Measurements from ENCODE around the gene CD83.

CD83 gene

GRCh38 chr6:14074476-14075094, 43.0 kb upstream of the CD83 start:
- no peaks in the 10 kb centered on the region for H3K9me3 Mint-ChIP-seq

DNA sequence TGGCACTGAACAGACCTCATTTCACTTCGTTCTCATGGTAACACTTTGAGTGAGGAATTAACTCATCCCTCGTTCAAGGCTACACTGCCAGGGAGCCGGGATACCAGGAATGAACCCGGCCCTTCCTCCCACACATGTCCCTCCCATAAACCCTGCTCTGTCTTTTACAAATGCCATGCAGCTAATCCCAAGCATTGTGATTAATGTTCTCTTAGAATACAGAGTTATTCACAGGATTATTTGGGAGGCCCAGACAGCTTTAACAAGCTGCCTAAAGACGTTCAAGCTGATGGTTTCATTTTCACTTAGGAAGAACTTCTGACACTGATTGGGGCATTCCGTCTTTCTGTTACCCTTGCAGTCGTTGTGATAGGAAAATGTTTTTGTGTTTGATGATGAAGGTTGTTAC, 42.5 kb upstream of the CD83 start:
- Mint-ChIP-seq H3K4me3 (peak overlapping the region; percentile 5 to 45 (median 9)), H3K9me3 (no peaks in the 10 kb centered on the region), H3K27ac (peak overlapping the region; percentile 21 to 81 (median 41)), H3K4me1 (peaks cover 12% of the 10 kb centered on the region), H3K27me3 (ENCODE audit: low read depth) (peaks cover 6% of the 10 kb centered on the region), H3K36me3 (ENCODE audit: low read depth) (no peaks in the 10 kb centered on the region)
- TF ChIP-seq CTCF (IDR thresholded peaks at IDR 0.05; ENCODE audit: unreplicated experiment in 3 of 3), result no peak

More at GRCh38 chr6:14074476-14075094, 43.0 kb upstream of the CD83 start:
- TF ChIP-seq CTCF (IDR thresholded peaks at IDR 0.05; ENCODE audit: unreplicated experiment in 3 of 3), result no peak
- Mint-ChIP-seq H3K36me3 (ENCODE audit: low read depth) (no peaks in the 10 kb centered on the region), H3K4me1 (peaks cover 11% of the 10 kb centered on the region), H3K27me3 (ENCODE audit: low read depth) (peaks cover 2% of the 10 kb centered on the region), H3K4me3 (no peak overlapping the region), H3K27ac (peak overlapping the region in 2 of 3 experiments; percentile 21 to 81)

DNA sequence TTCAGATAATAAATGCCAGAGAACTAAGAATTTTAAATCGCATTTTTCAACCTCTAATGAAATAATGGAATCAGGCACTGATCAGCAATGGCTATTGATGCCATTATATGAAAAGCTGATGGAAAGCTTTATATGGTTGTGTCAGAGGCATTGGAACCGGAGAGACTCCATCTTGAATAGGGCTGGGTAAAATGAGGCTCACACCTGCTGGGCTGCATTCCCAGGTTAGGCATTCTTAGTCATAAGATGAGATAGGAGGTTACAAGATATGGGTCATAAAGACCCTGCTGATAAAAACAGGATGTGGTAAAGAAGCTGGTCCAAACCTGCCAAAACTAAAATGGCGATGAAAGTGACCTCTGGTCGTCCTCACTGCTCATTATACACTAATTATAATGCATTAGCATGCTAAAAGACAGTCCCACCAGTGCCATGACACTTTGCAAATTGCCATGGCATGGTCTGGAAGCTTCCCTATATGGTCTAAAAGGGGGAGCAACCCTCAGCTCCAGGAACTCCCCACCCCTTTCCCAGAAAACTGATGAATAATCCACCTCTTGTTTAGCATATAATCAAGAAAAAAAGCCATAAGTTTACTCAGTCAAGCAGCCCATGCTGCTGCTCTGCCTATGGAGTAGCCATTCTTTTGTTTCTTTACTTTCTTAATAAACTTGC, 40.2 kb upstream of the CD83 start:
- peaks cover 6% of the 10 kb centered on the region for H3K27me3 Mint-ChIP-seq (ENCODE audit: low read depth)
- no peaks in the 10 kb centered on the region for H3K9me3 Mint-ChIP-seq
- H3K4me3 Mint-ChIP-seq, result no peak overlapping the region
- H3K27ac Mint-ChIP-seq, result no peak overlapping the region
- H3K36me3 Mint-ChIP-seq (ENCODE audit: low read depth), result no peaks in the 10 kb centered on the region
- no peak for TF ChIP-seq CTCF (IDR thresholded peaks at IDR 0.05; ENCODE audit: unreplicated experiment in 3 of 3)
- H3K4me1 Mint-ChIP-seq, result peaks cover 12% of the 10 kb centered on the region

DNA sequence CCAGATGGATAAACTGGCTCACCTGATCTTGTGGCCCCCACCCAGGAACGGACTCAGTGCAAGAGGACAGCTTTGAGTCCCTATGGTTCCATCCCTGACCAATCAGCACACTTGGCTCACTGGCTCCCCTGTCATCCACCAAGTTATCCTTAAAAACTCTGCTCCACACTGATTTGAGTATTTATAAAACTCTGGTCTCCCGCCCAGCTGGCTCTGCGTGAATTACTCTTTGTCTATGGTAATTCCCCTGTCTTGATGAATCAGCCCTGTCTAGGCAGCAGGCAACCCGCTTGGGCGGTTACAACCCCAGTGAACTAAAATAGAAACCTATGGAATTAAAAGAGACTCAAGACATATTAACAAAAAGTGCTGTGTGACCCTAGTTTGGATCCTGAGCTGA, 38.1 kb upstream of the CD83 start:
- H3K27me3 Mint-ChIP-seq (ENCODE audit: low read depth), result peaks cover 6% of the 10 kb centered on the region
- no peak overlapping the region for H3K27ac Mint-ChIP-seq
- H3K4me3 Mint-ChIP-seq, result no peak overlapping the region
- TF ChIP-seq CTCF (IDR thresholded peaks at IDR 0.05; ENCODE audit: unreplicated experiment in 3 of 3), result no peak
- H3K4me1 Mint-ChIP-seq, result peaks cover 12% of the 10 kb centered on the region
- no peaks in the 10 kb centered on the region for H3K9me3 Mint-ChIP-seq
- H3K36me3 Mint-ChIP-seq (ENCODE audit: low read depth), result no peaks in the 10 kb centered on the region

GRCh38 chr6:14079971-14080370, 37.6 kb upstream of the CD83 start:
- peaks cover 6% of the 10 kb centered on the region for H3K27me3 Mint-ChIP-seq (ENCODE audit: low read depth)
- H3K4me1 Mint-ChIP-seq, result peaks cover 14% of the 10 kb centered on the region
- no peak overlapping the region for H3K27ac Mint-ChIP-seq
- no peak overlapping the region for H3K4me3 Mint-ChIP-seq
- no peaks in the 10 kb centered on the region for H3K36me3 Mint-ChIP-seq (ENCODE audit: low read depth)
- H3K9me3 Mint-ChIP-seq, result no peaks in the 10 kb centered on the region
- no peak for TF ChIP-seq CTCF (IDR thresholded peaks at IDR 0.05; ENCODE audit: unreplicated experiment in 3 of 3)

DNA sequence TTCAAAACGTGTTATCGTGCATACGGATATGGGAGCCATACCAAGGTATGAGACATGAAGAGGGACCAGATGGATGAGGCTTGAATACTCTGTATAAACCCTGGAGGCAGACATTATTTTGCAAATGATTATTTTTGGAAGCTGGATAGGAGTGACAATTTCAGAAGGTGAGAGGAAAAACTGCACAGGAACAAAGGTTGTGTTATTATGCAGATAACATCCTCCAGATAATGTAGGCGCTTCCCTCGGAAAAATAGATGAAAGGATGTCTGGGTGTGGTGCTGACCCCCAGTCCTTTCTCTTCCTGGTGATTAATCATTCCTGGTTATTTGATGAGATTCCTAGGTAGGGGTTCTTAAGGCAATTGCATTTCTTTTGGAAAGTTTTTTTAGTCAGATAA, 36.4 kb upstream of the CD83 start:
- H3K4me1 Mint-ChIP-seq, result peaks cover 12% of the 10 kb centered on the region
- H3K9me3 Mint-ChIP-seq, result no peaks in the 10 kb centered on the region
- no peaks in the 10 kb centered on the region for H3K36me3 Mint-ChIP-seq (ENCODE audit: low read depth)
- H3K4me3 Mint-ChIP-seq, result no peak overlapping the region
- no peak for TF ChIP-seq CTCF (IDR thresholded peaks at IDR 0.05; ENCODE audit: unreplicated experiment in 3 of 3)
- H3K27me3 Mint-ChIP-seq (ENCODE audit: low read depth), result peaks cover 10% of the 10 kb centered on the region
- no peak overlapping the region for H3K27ac Mint-ChIP-seq
